AG09319 (cell line): ENCODE data around the gene DGKZ.
"Not testable (repeated sequence)": the region's sequence is repeated elsewhere in the genome, so short reads cannot be mapped to it uniquely, and the experiment has no call there.

Experiments
- DNase-seq: peaks from one replicate; pipeline ENCODE4 v3.0.0-alpha.2; 2010; ENCODE audit warnings: low read depth; ENCODE audit errors: extremely low read depth
- TF ChIP-seq, protein P1 (sequence below): IDR thresholded peaks from 2 replicates; pipeline ENCODE4 v1.5.1; 2011; ENCODE audit warnings: low read depth, mild to moderate bottlenecking, inconsistent platforms, low read length, moderate library complexity

DGKZ gene

DNA sequence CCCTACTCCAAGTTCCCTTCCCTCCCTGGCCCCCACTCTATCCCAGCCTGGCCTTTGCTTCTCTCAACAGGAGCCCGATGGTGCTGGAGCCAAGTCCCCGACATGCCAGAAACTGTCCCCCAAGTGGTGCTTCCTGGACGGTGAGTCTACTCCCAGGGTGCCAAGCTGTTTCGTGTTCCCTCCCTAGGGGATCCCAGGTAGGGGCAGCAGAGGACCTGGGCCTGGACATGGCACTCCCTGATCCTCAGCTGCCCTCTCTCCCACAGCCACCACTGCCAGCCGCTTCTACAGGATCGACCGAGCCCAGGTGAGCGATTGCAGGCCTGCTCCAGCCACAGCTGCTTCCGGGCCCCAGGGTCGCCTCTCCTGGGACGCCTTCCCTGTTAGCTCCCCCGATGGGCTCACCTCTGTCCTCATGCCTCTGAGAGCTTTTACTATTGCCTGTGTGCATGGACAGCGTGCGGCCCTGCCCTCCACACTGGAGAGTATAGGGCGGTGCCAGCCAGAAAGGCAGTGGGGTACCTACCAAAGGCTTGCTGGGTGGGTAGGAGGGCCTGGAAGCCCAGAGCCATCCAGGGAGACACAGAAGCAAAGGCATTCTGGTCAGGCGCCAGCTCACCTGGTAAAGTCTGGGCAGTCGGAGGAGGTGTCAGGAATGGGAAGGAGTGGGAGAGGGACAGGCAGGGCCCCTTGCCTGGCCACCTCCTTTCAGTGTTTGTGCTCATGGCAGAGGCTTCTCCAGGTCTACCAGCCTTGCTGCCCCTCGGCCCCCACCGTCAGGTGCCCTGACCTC lies 29.2 kb downstream of the DGKZ start:
- TF ChIP-seq, protein P1, sequence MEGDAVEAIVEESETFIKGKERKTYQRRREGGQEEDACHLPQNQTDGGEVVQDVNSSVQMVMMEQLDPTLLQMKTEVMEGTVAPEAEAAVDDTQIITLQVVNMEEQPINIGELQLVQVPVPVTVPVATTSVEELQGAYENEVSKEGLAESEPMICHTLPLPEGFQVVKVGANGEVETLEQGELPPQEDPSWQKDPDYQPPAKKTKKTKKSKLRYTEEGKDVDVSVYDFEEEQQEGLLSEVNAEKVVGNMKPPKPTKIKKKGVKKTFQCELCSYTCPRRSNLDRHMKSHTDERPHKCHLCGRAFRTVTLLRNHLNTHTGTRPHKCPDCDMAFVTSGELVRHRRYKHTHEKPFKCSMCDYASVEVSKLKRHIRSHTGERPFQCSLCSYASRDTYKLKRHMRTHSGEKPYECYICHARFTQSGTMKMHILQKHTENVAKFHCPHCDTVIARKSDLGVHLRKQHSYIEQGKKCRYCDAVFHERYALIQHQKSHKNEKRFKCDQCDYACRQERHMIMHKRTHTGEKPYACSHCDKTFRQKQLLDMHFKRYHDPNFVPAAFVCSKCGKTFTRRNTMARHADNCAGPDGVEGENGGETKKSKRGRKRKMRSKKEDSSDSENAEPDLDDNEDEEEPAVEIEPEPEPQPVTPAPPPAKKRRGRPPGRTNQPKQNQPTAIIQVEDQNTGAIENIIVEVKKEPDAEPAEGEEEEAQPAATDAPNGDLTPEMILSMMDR: no peak
- DNase-seq: no peak

DNA sequence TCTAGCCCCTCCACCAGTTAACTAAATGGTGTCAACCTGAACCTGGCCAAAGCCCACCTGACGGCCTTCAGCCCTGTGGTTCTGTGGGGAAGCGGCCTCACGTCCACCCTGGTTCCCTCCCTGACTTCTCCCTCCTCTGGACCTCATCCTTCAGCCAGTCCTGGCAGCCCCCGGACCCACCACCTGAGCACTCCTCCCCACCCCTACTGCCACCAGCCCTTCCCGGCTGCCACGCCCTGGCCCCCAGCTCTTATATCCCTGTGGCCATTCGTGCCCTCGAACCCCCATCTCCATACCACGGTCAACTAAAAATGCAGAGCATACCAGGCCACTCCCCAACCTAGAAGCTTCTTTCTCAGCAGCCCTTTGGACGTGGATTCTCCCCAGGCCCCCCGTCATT lies 30.0 kb downstream of the DGKZ start:
- TF ChIP-seq, protein P1: no peak
- DNase-seq: no peak

DNA sequence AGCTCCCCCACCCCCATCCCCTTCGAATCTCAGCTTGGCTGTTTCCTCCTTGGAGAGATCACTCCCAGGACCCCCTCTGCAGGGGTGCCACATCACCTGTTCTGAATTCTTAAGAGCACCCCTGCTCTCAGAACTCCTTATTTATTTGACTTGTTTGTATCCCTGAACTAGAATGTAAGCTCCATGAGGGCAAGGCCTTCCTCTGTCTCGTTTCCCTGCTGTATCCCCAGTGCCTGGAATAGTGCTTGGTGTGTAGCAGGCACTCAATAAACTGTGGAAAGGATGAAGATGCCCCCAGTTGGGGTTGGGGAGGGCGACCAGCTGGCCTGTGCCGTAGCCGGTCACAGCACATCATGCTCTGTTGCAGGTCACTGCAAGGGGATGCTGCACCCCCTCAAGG lies 30.6 kb downstream of the DGKZ start:
- no peak for DNase-seq
- TF ChIP-seq, protein P1: no peak

DNA sequence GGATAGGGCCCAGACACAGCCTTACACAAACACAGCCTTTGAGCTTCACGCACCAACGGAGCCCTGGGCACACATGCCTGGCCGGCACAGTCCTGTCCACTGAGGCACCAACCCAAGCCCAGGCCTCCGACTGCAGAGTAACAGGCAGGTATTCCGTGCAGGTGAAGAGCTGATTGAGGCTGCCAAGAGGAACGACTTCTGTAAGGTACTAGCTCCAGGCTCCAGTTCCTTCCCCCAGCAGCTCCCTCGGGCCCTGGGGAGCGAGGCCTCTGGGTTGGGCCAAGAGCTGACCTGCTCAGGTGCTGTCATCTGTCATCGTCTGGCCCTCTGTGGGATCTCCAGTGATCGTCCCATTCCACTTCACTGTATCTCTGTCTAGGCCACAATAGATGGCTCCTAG lies 31.0 kb downstream of the DGKZ start:
- DNase-seq: no peak
- TF ChIP-seq, protein P1: no peak

DNA sequence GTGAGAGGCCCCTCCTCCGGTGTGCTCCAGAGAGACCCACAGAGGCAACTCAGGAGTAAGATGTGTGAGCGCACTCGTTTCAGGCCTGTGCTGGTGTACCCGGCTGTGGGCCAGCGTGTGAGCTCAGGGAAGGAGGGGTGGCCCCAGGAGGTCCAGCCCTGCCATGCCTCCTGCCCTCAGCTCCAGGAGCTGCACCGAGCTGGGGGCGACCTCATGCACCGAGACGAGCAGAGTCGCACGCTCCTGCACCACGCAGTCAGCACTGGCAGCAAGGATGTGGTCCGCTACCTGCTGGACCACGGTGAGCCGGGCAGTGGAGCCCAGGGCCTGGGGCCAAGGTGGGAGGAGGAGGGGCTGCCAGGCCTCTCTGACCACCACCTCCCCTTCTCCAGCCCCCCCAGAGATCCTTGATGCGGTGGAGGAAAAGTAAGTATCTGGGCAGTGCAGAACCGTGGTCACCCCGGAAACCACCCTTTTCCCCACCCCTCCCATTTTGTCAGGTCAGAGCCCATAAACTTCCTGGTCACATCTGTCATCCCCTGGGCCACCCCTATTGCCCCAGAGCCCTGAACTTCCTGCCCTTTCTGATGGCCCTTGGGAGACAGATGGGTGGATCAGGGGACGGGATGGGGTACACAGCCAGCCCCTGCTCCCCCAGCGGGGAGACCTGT lies 31.7 kb downstream of the DGKZ start:
- no peak for DNase-seq
- TF ChIP-seq, protein P1: no peak

DNA sequence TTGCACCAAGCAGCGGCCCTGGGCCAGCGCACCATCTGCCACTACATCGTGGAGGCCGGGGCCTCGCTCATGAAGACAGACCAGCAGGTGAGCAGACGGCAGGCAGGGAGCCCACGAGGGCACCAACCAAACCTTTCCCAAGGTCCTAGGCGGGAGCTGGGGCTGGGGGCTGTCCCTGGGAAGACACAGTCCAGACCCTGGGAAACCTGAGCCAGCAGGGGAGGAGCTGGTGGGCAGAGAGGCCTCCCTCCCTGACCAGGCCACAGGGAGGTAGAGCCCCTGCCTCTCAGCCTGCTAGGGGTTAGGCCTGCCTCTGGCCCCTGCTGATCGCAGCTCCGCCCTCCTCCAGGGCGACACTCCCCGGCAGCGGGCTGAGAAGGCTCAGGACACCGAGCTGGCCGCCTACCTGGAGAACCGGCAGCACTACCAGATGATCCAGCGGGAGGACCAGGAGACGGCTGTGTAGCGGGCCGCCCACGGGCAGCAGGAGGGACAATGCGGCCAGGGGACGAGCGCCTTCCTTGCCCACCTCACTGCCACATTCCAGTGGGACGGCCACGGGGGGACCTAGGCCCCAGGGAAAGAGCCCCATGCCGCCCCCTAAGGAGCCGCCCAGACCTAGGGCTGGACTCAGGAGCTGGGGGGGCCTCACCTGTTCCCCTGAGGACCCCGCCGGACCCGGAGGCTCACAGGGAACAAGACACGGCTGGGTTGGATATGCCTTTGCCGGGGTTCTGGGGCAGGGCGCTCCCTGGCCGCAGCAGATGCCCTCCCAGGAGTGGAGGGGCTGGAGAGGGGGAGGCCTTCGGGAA lies 32.4 kb downstream of the DGKZ start:
- DNase-seq: not testable (repeated sequence)

DNA sequence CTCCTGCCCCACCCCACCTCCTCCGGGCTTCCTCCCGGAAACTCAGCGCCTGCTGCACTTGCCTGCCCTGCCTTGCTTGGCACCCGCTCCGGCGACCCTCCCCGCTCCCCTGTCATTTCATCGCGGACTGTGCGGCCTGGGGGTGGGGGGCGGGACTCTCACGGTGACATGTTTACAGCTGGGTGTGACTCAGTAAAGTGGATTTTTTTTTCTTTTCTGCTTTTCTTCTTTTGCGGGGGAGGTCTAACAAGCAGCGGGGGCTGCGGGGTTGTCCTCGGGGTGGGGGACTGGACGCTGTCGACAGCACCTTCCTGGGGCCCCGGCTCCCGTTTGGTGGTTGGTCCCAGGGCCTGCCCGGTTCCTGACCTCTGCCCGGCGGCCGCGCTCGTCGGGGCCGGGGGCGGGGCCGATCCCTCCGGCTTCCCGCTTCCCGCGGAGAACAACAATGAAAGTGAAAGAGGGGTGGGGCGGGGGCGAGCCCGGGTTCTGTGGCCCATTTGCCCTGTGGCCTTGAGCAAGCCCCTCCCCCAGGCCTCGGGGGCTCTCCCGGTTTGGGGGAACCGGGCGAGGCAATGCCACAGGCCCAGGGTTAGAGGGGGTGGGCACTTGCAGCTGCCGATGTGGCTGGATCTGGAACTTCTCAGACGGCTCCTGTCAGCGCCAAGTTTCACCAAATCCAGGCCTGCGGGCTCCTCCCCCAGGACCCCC lies 33.2 kb downstream of the DGKZ start:
- TF ChIP-seq, protein P1: no peak
- no peak for DNase-seq
